H1 (cell line): ENCODE results near the gene HK2. TPM values are rescaled to one million over a fixed set of nuclear protein-coding genes. Genes with fewer than 3 reads are reported as not detected.

Experiments used
- CTCF ChIA-PET: fragments of 300-600 bp; sonication (Branson Sonifier 250); formaldehyde crosslinking; loops from one replicate; lab custom pipeline; 2021; ENCODE audit not compliant: partially characterized antibody; lab: Charles Lee
- POLR2A ChIA-PET: fragments of 300-600 bp; sonication (Branson Sonifier 250); formaldehyde crosslinking; loops from one replicate; lab custom pipeline; 2021; ENCODE audit warnings: inconsistent platforms; ENCODE audit not compliant: partially characterized antibody; lab: Charles Lee
- DNase-seq, 2 experiments: peaks; one replicate each; pipeline versions ENCODE4 v3.0.0 to v3.0.0-alpha.2; 2010 to 2022; ENCODE audit warnings: low spot score in 2 of 2, low read depth in 1 of 2, mixed read lengths in 1 of 2
- FAIRE-seq: peaks from 2 replicates; lab custom pipeline; 2011; peaks lifted over from hg19 to GRCh38; lab: Jason Lieb, UNC
- H2AFZ ChIP-seq: 2 replicates; pipeline ENCODE4 v1.8.1; 2012; ENCODE audit warnings: low read length, inconsistent platforms
- H2AK5ac ChIP-seq: 2 replicates; pipeline ENCODE4 v1.6.1; 2013; ENCODE audit warnings: low read depth, low read length
- H2BK120ac ChIP-seq: replicated peaks from 2 replicates; pipeline ENCODE3; 2013; ENCODE audit warnings: low read depth, low read length, inconsistent platforms
- H2BK12ac ChIP-seq: 2 replicates; pipeline ENCODE4 v1.6.1; 2013; ENCODE audit warnings: low read depth, low read length
- H2BK15ac ChIP-seq: 2 replicates; pipeline ENCODE4 v1.6.1; 2013; ENCODE audit warnings: low read length
- H2BK20ac ChIP-seq: 2 replicates; pipeline ENCODE4 v1.6.1; 2013; ENCODE audit warnings: low read length
- H2BK5ac ChIP-seq: 2 replicates; pipeline ENCODE4 v1.6.1; 2013; ENCODE audit warnings: low read depth, low read length
- H3K14ac ChIP-seq: 2 replicates; pipeline ENCODE4 v1.6.1; 2013; ENCODE audit warnings: inconsistent platforms; ENCODE audit not compliant: insufficient read length
- H3K18ac ChIP-seq: 2 replicates; pipeline ENCODE4 v1.6.1; 2013; ENCODE audit warnings: low read length; ENCODE audit errors: extremely low read depth
- H3K23ac ChIP-seq: 2 replicates; pipeline ENCODE4 v1.6.1; 2013; ENCODE audit warnings: inconsistent platforms; ENCODE audit not compliant: insufficient read length
- H3K23me2 ChIP-seq: 2 replicates; pipeline ENCODE4 v1.6.1; 2013; ENCODE audit warnings: low read depth, low read length
- H3K27ac ChIP-seq: 2 replicates; pipeline ENCODE4 v1.6.1; 2011; ENCODE audit warnings: low read depth, low read length, inconsistent platforms
- H3K27me3 ChIP-seq, 4 experiments: replicated peaks in 1 of 4; 1 replicate in 1 of 4; 2 replicates in 3 of 4; pipeline versions ENCODE4 v1.6.1 to v1.8.1; 2011 to 2013; ENCODE audit warnings: low read length in 3 of 4, mild to moderate bottlenecking in 3 of 4, inconsistent platforms in 2 of 4, mixed read lengths in 2 of 4, moderate library complexity in 1 of 4; ENCODE audit not compliant: control insufficient read depth in 3 of 4, insufficient read depth in 3 of 4; ENCODE audit errors: extremely low read depth in 1 of 4
- H3K36me3 ChIP-seq, 4 experiments: 2 replicates each; pipeline versions ENCODE4 v1.6.1 to v1.8.1; 2011 to 2013; ENCODE audit warnings: mild to moderate bottlenecking in 4 of 4, low read length in 3 of 4, moderate library complexity in 2 of 4, control low read depth in 1 of 4, inconsistent platforms in 1 of 4; ENCODE audit not compliant: insufficient read depth in 4 of 4, control insufficient read depth in 2 of 4
- H3K4ac ChIP-seq: replicated peaks from 2 replicates; pipeline ENCODE3; 2013; ENCODE audit warnings: low read length, low read depth, mixed read lengths, inconsistent platforms; ENCODE audit not compliant: insufficient read length
- H3K4me1 ChIP-seq, 4 experiments: replicated peaks in 1 of 4; 1 replicate in 1 of 4; 2 replicates in 3 of 4; pipeline versions ENCODE4 v1.6.1 to v1.8.1; 2011 to 2013; ENCODE audit warnings: low read length in 3 of 4, inconsistent platforms in 2 of 4, mixed read lengths in 1 of 4; ENCODE audit not compliant: insufficient read depth in 4 of 4, control insufficient read depth in 3 of 4
- H3K4me2 ChIP-seq, 2 experiments: 2 replicates each; pipeline versions ENCODE4 v1.6.1 to v1.8.1; 2011 to 2013; ENCODE audit warnings: low read depth in 2 of 2, low read length in 2 of 2, control low read depth in 1 of 2, inconsistent platforms in 1 of 2, mild to moderate bottlenecking in 1 of 2; ENCODE audit not compliant: insufficient read depth in 1 of 2
- H3K4me3 ChIP-seq, 4 experiments: fragments of 200-600, 300-600 bp in 1 of 4; sonication (generic), shearing (Covaris generic), sonication (Bioruptor Twin) in 1 of 4; 2 replicates each; pipeline versions ENCODE4 v1.5.1 to v1.8.1; 2011 to 2016; ENCODE audit warnings: low read length in 4 of 4, low read depth in 3 of 4, control low read depth in 2 of 4, inconsistent platforms in 2 of 4, mild to moderate bottlenecking in 2 of 4, mixed read lengths in 1 of 4, moderate library complexity in 1 of 4; ENCODE audit not compliant: insufficient read depth in 2 of 4; ENCODE audit errors: extremely low read depth in 1 of 4
- H3K56ac ChIP-seq: replicated peaks from 2 replicates; pipeline ENCODE3; 2013; ENCODE audit warnings: low read depth, mild to moderate bottlenecking, mixed read lengths, low read length, inconsistent platforms; ENCODE audit not compliant: insufficient read length
- H3K79me1 ChIP-seq: 2 replicates; pipeline ENCODE4 v1.6.1; 2013; ENCODE audit warnings: low read depth, low read length, control low read depth
- H3K79me2 ChIP-seq, 2 experiments: 2 replicates each; pipeline versions ENCODE4 v1.6.1 to v1.8.1; 2012 to 2013; ENCODE audit warnings: low read length in 2 of 2, mild to moderate bottlenecking in 2 of 2, inconsistent platforms in 1 of 2; ENCODE audit not compliant: insufficient read depth in 2 of 2, control insufficient read depth in 1 of 2
- H3K9ac ChIP-seq, 4 experiments: replicated peaks in 1 of 4; 1 replicate in 1 of 4; 2 replicates in 3 of 4; pipeline versions ENCODE4 v1.6.1 to v1.8.1; 2011 to 2013; ENCODE audit warnings: low read depth in 3 of 4, low read length in 3 of 4, control low read depth in 2 of 4, mild to moderate bottlenecking in 2 of 4, moderate library complexity in 2 of 4, inconsistent platforms in 1 of 4; ENCODE audit errors: extremely low read depth in 1 of 4
- H3K9me3 ChIP-seq, 2 experiments: 2 replicates each; pipeline versions ENCODE4 v1.6.1 to v1.8.1; 2012 to 2013; ENCODE audit warnings: mild to moderate bottlenecking in 2 of 2, moderate library complexity in 2 of 2, control low read depth in 1 of 2, inconsistent platforms in 1 of 2, low read depth in 1 of 2, low read length in 1 of 2, mixed read lengths in 1 of 2; ENCODE audit not compliant: insufficient read depth in 2 of 2
- H4K20me1 ChIP-seq, 2 experiments: replicated peaks in 1 of 2; 2 replicates each; pipeline versions ENCODE3 to v1.8.1; 2011 to 2013; ENCODE audit warnings: inconsistent platforms in 2 of 2, low read length in 2 of 2, mild to moderate bottlenecking in 1 of 2; ENCODE audit not compliant: insufficient read depth in 2 of 2, control insufficient read depth in 1 of 2
- H4K5ac ChIP-seq: 2 replicates; pipeline ENCODE4 v1.6.1; 2013; ENCODE audit warnings: low read length, low read depth, mixed read lengths, inconsistent platforms; ENCODE audit not compliant: insufficient read length
- H4K8ac ChIP-seq: 2 replicates; pipeline ENCODE4 v1.8.0; 2013; ENCODE audit warnings: mild to moderate bottlenecking, moderate library complexity, low read length, inconsistent platforms; ENCODE audit not compliant: insufficient read depth; ENCODE audit errors: extremely low read depth
- H4K91ac ChIP-seq: replicated peaks from 2 replicates; pipeline ENCODE3; 2013; ENCODE audit warnings: low read length, mixed read lengths, inconsistent platforms; ENCODE audit not compliant: insufficient read length
- WGBS, 2 experiments: shearing (Covaris generic) in 1 of 2; methylation state at CpG; one replicate each; pipeline versions ENCODE4 v1.1.6 to v1.1.7; 2013 to 2015; ENCODE audit warnings: low lambda C conversion rate in 2 of 2, mixed read lengths in 2 of 2, inconsistent platforms in 1 of 2, low coverage in 1 of 2, missing lambda C conversion rate in 1 of 2; ENCODE audit not compliant: insufficient replicate concordance in 2 of 2, insufficient coverage in 1 of 2, insufficient read length in 1 of 2; ENCODE audit errors: extremely low coverage in 1 of 2, missing lambda C conversion rate in 1 of 2; 5-methylcytosine and 5-hydroxymethylcytosine counted together
- polyA plus RNA-seq, 7 experiments: library from polyadenylated mRNA; depleted of rRNA in 3 of 7; stranded (reverse) in 5 of 7; unstranded in 2 of 7; fragments of >200 nt in 5 of 7; fragments of 200-250 nt in 2 of 7; gene quantifications; 1 replicate in 5 of 7; 2 replicates in 1 of 7; 4 replicates in 1 of 7; pipeline versions ENCODE4 v1.2.1 to v1.2.3, GENCODE V29; 2011 to 2013; ENCODE audit warnings: missing spikeins in 2 of 7, mixed read lengths in 2 of 7
- total RNA-seq: library from RNA; stranded (reverse); fragmentation: NEBNext Ultra II Directional; extraction: Animal tissue kit (Norgen Biotek cat#: 25700); gene quantifications from 2 replicates; pipeline ENCODE4 v1.2.1, GENCODE V29; 2021

HK2 gene
- total and polyA plus RNA-seq, 2 of the 8 experiments (the other 6 are each of a cell fraction or from before 2014, with no cell fraction given): 22.1 to 61.9 TPM

DNA sequence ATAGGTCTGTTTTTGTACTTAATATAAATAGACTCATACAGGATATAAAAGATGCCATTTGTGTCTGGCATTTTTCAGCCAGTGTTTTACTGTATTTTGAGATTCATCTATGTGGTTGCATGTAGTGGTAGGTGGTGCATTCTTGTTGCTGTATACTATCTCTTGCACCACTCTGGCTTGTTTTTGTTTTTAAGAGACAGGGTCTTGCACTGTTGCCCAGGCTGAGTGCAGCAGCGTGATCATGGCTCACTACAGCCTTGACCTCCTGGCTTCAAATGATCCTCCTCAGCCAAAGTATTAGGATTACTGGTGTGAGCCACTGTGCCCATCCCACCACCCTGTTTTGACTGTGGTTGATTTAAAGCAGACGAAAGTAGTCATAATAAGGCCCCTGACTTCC, 12.6 kb downstream of the HK2 start:
- DNase-seq: no peak
- H3K4ac ChIP-seq: no peak overlapping the region
- CTCF ChIA-PET: interaction anchor here (2.0 to 9.9 kb wide), 2 partner anchors 9 to 132 kb away, joined by 5 to 117 read pairs; partner anchors contain the start of gene HK2
- peaks cover 9 to 59% (median 32%) of the 10 kb centered on the region in 4 experiments for H3K4me1 ChIP-seq
- no peak overlapping the region for H2BK12ac ChIP-seq
- H2BK120ac ChIP-seq: no peak overlapping the region
- no peak overlapping the region for H3K27ac ChIP-seq
- H3K4me2 ChIP-seq: no peak overlapping the region
- H2BK5ac ChIP-seq: no peak overlapping the region
- H3K79me1 ChIP-seq: peaks cover 20% of the 10 kb centered on the region
- POLR2A ChIA-PET: interaction anchor here (5.6 kb wide), 1 partner anchor 10 kb away, joined by 95 read pairs; the partner anchor contains the start of gene HK2
- no peaks in the 10 kb centered on the region for H3K27me3 ChIP-seq
- WGBS, 2 experiments: 86% methylated on average over 2 of the region's 2 CpGs; no CpG with 5 or more reads in 1 of the 2 experiments
- no peak overlapping the region for H3K14ac ChIP-seq
- no peak overlapping the region for H2BK15ac ChIP-seq
- H3K79me2 ChIP-seq: peaks cover 40 to 100% of the 10 kb centered on the region in 2 experiments
- no peak overlapping the region for H4K8ac ChIP-seq
- no peak overlapping the region for H3K4me3 ChIP-seq
- no peak overlapping the region for H3K18ac ChIP-seq
- no peak overlapping the region for H2BK20ac ChIP-seq
- no peak overlapping the region for H3K9ac ChIP-seq
- FAIRE-seq: no peak
- H3K36me3 ChIP-seq: no peaks in the 10 kb centered on the region; a peak in 1 of 8 replicates
- no peak overlapping the region for H4K5ac ChIP-seq
- H3K9me3 ChIP-seq: no peaks in the 10 kb centered on the region
- H3K23me2 ChIP-seq: no peaks in the 10 kb centered on the region; the same call in 1 of the 2 replicates
- H3K23ac ChIP-seq: no peak overlapping the region
- peaks cover 19 to 25% of the 10 kb centered on the region in 2 experiments for H4K20me1 ChIP-seq
- no peak overlapping the region for H4K91ac ChIP-seq
- no peak overlapping the region for H3K56ac ChIP-seq
- H2AFZ ChIP-seq: no peak overlapping the region
- H2AK5ac ChIP-seq: no peak overlapping the region
